ENCODE data around the gene LYRM9.

DNA sequence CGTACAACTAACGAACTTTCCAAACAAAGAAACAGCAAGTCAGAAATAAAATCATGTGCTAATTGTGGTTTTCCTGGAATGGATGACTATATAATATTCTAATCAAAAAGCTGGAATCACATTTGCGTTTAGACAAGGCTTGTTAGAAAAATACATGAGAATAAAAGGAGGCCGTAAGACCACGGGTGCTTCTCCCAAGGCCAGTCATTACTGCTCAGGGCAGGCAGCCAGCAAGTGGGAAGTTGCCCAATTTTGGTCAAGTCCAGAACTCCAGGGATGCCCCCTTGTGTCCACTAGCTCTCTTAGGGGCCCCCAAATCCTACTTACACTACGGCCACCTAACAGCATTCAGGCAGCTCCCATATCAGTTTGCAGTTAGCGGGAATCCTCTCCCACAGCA is 25.9 kb upstream of the LYRM9 start:
- TF ChIP-seq EZH2 (IDR thresholded peaks at IDR 0.05; ENCODE audit: borderline replicate concordance, insufficient read depth, low read length, poor library complexity, severe bottlenecking): no peak
- TF ChIP-seq CTCF (IDR thresholded peaks at IDR 0.05; ENCODE audit: poor library complexity, severe bottlenecking): no peak
